ACC112 (cell line): ENCODE measurements around the gene TOP1.
"Not testable (repeated sequence)": the region's sequence is repeated elsewhere in the genome, so short reads cannot be mapped to it uniquely, and the experiment has no call there.

Experiments
- H2AFZ ChIP-seq: fragments of 200-600 bp; sonication (generic); one replicate; pipeline ENCODE4 v1.6.0; 2017; ENCODE audit warnings: antibody characterized with exemption, low read length; ENCODE audit not compliant: unreplicated experiment
- H3K27ac ChIP-seq: fragments of 200-600 bp; sonication (generic); 2 replicates; pipeline ENCODE4 v1.5.1; 2014; ENCODE audit warnings: low read depth, mild to moderate bottlenecking, antibody characterized with exemption, low read length, moderate library complexity
- H3K27me3 ChIP-seq: fragments of 200-600 bp; sonication (generic); 2 replicates; pipeline ENCODE4 v1.6.1; 2014; ENCODE audit warnings: mild to moderate bottlenecking, antibody characterized with exemption, low read length, moderate library complexity, mixed read lengths; ENCODE audit not compliant: insufficient read depth
- H3K36me3 ChIP-seq: fragments of 200-600 bp; sonication (generic); 2 replicates; pipeline ENCODE4 v1.6.1; 2016; ENCODE audit warnings: mild to moderate bottlenecking, antibody characterized with exemption, low read length, moderate library complexity, mixed read lengths; ENCODE audit not compliant: insufficient read depth
- H3K4me1 ChIP-seq: fragments of 200-600 bp; sonication (generic); one replicate; pipeline ENCODE4 v1.6.1; 2016; ENCODE audit warnings: low read length, mixed read lengths; ENCODE audit not compliant: insufficient read depth, unreplicated experiment, control insufficient read depth
- H3K4me3 ChIP-seq: fragments of 200-600 bp; sonication (generic); 2 replicates; pipeline ENCODE4 v1.5.1; 2014; ENCODE audit warnings: mild to moderate bottlenecking, low read depth, low read length
- H3K79me2 ChIP-seq: fragments of 200-600 bp; sonication (generic); one replicate; pipeline ENCODE4 v1.6.0; 2016; ENCODE audit warnings: low read length; ENCODE audit not compliant: control insufficient read depth, unreplicated experiment, insufficient read depth

The TOP1 gene

GRCh38 chr20:41118159-41118558, 89.5 kb downstream of the TOP1 start:
- H3K79me2 ChIP-seq, H3K27me3 ChIP-seq, H3K4me3 ChIP-seq, H3K27ac ChIP-seq, H3K4me1 ChIP-seq, H2AFZ ChIP-seq: not testable (repeated sequence)
- peaks cover 48% of the 10 kb centered on the region for H3K36me3 ChIP-seq

DNA sequence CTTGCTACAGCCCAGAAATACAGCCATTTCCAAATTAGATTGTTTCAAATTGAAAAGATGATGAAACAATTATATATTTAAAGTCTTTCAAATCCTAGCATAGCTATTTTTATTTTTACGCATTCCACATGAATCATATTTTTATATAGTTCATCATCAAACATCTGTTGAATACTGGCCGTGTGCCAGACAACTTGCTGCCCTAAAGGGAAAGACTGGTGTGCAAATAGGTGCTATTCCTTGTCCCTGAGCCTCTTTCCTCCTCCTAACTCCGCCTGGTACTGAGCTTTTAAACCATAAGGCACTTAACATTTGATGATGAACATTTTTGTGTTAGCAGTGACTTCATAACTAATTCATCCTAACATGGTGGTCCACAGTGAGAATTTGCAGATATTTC, 90.0 kb downstream of the TOP1 start:
- Histone ChIP-seq H3K27me3 (no peaks in the 10 kb centered on the region), H2AFZ (no peak overlapping the region), H3K79me2 (no peaks in the 10 kb centered on the region), H3K27ac (no peak overlapping the region), H3K4me3 (no peak overlapping the region), H3K4me1 (no peaks in the 10 kb centered on the region), H3K36me3 (peaks cover 49% of the 10 kb centered on the region)

DNA sequence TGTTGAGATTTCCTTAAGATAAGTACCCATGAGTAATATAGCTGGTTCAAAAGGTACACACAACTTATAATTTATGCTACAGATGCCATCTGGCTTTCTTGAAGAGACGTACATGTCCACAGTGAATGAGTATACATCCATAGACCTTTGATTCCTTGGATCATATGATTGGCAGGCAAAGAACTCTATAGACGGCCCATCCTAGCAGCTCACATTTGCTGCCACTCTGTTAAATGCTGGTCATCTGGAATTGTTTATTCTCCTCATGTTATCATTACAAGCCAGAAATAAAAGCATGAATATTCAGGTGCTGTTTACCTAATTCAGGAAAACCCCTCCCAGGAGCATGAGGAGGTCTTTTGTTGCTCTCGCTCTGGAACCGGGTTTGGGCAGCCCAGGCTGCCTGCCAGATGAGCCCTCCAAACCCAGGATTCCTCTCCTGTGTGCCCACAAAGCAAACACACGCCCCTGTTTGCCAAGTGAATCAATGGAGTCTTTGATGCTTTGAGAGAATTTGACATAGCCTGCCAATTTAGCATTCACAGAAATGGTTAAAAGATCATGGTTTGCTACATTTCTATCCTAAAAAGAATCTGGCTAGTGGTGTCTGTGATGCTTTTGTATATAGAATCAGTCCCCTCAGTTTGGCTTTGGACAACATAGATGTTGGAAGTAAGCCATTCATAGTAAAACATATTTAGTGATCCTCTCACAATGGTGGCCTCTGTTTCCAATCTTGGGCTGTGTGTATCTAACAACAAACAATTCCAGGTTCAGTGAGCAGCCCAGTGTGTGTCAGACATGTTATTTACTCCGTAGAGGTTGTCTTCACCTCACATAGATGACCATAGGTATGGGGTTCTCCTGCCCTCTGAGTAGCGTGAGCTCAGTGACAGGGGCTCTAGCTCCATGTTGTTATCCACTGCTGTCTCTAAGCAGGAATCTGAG, 91.3 kb downstream of the TOP1 start:
- H2AFZ ChIP-seq = no peak overlapping the region
- peaks cover 49% of the 10 kb centered on the region for H3K36me3 ChIP-seq

DNA sequence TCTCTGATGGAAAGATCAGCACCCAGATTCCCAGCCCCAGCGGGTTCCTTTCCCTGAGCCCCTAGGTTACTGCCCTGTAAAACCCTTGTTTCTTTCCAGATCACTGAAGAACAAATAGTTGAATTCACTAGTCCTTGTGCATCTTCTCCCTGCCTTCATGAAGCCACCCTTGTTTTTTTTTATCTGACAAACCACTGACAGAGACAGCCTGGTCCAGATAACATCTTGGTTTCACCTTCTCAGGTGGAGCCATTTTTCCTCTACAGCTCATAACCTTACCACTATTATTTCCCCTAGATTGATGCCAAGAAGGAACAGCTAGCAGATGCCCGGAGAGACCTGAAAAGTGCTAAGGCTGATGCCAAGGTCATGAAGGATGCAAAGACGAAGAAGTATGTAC, 92.8 kb downstream of the TOP1 start:
- Histone ChIP-seq H3K4me1 (no peaks in the 10 kb centered on the region), H3K27ac (no peak overlapping the region), H3K4me3 (no peak overlapping the region), H3K36me3 (peaks cover 36% of the 10 kb centered on the region), H3K27me3 (no peaks in the 10 kb centered on the region), H3K79me2 (no peaks in the 10 kb centered on the region), H2AFZ (no peak overlapping the region)

More for the DNA sequence above, 91.3 kb downstream of the TOP1 start:
- H3K4me3 ChIP-seq = no peak overlapping the region
- no peak overlapping the region for H3K27ac ChIP-seq
- H3K4me1 ChIP-seq = no peaks in the 10 kb centered on the region
- no peaks in the 10 kb centered on the region for H3K79me2 ChIP-seq
- H3K27me3 ChIP-seq = no peaks in the 10 kb centered on the region

DNA sequence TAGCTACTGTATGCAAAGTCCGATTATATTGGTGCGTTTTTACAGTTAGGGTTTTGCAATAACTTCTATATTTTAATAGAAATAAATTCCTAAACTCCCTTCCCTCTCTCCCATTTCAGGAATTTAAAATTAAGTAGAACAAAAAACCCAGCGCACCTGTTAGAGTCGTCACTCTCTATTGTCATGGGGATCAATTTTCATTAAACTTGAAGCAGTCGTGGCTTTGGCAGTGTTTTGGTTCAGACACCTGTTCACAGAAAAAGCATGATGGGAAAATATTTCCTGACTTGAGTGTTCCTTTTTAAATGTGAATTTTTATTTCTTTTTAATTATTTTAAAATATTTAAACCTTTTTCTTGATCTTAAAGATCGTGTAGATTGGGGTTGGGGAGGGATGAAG, 95.0 kb downstream of the TOP1 start:
- Histone ChIP-seq H3K36me3 (peaks cover 40% of the 10 kb centered on the region), H3K79me2 (no peaks in the 10 kb centered on the region), H3K27ac (no peak overlapping the region), H3K4me3 (no peak overlapping the region), H2AFZ (no peak overlapping the region), H3K27me3 (no peaks in the 10 kb centered on the region), H3K4me1 (no peaks in the 10 kb centered on the region)

- Histone ChIP-seq H3K4me3 (no peak overlapping the region), H3K27me3 (no peaks in the 10 kb centered on the region), H3K4me1 (no peaks in the 10 kb centered on the region), H2AFZ (no peak overlapping the region), H3K79me2 (no peaks in the 10 kb centered on the region), H3K27ac (no peak overlapping the region), H3K36me3 (peaks cover 32% of the 10 kb centered on the region)
Observed at GRCh38 chr20:41124451-41125094, 96.0 kb downstream of the TOP1 start.

- peaks cover 26% of the 10 kb centered on the region for H3K36me3 ChIP-seq
Observed at GRCh38 chr20:41125530-41126457, 97.2 kb downstream of the TOP1 start.

DNA sequence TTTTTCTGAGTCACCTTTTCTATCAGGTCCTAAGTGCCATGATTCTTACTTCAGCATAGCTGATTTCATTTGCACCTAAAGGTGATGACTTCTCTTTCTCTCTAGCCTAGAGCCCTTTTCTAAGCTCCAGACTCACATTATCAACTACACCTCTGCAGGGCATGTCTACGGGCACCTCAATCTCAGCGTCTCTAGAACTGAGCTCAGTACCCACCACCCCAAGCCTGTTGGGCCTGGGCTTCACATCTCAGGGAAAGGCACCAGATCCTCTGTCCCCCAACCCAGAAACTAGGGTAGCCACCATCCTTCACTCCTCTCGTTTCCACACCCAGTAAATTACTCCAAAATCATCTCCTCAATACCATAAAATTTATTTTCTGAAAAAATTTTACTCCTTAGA, 98.1 kb downstream of the TOP1 start:
- H2AFZ ChIP-seq = no peak overlapping the region
- H3K79me2 ChIP-seq = no peaks in the 10 kb centered on the region
- no peak overlapping the region for H3K4me3 ChIP-seq
- H3K27ac ChIP-seq = no peak overlapping the region
- no peaks in the 10 kb centered on the region for H3K27me3 ChIP-seq
- H3K36me3 ChIP-seq = peaks cover 24% of the 10 kb centered on the region
- H3K4me1 ChIP-seq = no peaks in the 10 kb centered on the region

More at GRCh38 chr20:41125530-41126457, 97.2 kb downstream of the TOP1 start:
- no peaks in the 10 kb centered on the region for H3K4me1 ChIP-seq
- H3K4me3 ChIP-seq = no peak overlapping the region
- H3K27ac ChIP-seq = no peak overlapping the region
- H2AFZ ChIP-seq = no peak overlapping the region
- no peaks in the 10 kb centered on the region for H3K27me3 ChIP-seq
- H3K79me2 ChIP-seq = no peaks in the 10 kb centered on the region

DNA sequence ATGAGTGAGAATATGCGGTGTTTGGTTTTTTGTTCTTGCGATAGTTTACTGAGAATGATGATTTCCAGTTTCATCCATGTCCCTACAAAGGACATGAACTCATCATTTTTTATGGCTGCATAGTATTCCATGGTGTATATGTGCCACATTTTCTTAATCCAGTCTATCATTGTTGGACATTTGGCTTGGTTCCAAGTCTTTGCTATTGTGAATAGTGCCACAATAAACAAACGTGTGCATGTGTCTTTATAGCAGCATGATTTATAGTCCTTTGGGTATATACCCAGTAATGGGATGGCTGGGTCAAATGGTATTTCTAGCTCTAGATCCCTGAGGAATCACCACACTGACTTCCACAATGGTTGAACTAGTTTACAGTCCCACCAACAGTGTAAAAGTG, 99.7 kb downstream of the TOP1 start:
- H3K27me3 ChIP-seq, H3K36me3 ChIP-seq, H3K27ac ChIP-seq, H3K4me1 ChIP-seq, H3K4me3 ChIP-seq, H3K79me2 ChIP-seq, H2AFZ ChIP-seq: not testable (repeated sequence)

DNA sequence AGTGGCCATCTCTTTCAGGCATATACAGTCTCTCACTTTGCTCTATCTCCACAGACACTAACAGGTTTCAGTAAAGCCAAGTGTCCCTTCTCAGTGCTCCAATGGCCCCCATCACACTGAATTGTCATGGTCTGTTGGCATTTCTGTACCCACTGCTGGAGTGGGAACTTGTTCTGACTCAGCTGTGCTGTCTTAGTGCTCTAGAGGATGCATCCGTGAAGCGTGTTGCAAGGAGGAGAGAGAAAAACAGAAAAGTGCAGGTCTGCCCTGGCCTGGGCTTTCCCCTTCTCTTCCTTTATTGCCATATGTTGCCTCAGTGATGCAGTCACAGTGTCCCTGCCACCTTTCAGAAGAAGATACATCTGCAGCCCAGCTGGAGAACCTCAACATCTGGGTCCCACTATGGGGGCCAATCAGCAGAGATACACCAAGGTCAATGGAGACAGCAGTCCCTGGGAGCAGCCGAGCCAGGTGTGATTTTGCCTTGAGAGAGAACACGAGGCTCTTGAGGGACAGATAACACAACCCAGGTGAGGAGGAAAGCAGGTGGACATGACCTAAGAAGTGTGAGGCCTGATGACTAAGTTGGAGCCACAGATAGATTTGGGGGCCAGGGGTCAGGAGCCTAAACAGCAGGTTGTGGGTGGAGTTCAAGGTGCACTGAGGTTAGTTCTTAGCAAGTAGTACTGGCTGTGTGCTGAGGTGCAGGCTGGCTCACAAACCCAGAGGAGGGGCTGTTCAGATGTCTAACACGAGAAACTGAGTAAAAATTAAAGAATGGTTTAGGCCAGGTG, 103.2 kb downstream of the TOP1 start:
- Histone ChIP-seq H3K27me3 (no peaks in the 10 kb centered on the region), H3K4me1 (no peaks in the 10 kb centered on the region), H3K36me3 (peaks cover 5% of the 10 kb centered on the region), H2AFZ (no peak overlapping the region), H3K79me2 (no peaks in the 10 kb centered on the region), H3K27ac (no peak overlapping the region), H3K4me3 (no peak overlapping the region)
